Right lobe of liver (tissue), 4 donors: ENCODE results near the gene CASKIN1.

Experiments used
- CTCF ChIP-seq, 4 donors: fragments of 200-600 bp in 3 of 4; fragments of 450-650 bp in 1 of 4; IDR thresholded peaks; one replicate each; pipeline versions ENCODE4 v1.5.1 to v1.8.0; 2016 to 2022; ENCODE audit warnings: antibody characterized with exemption in 4 of 4, mild to moderate bottlenecking in 2 of 4
- POLR2A ChIP-seq: fragments of 450-650 bp; IDR thresholded peaks from one replicate; pipeline ENCODE4 v1.6.1; 2017; ENCODE audit warnings: antibody characterized with exemption, mild to moderate bottlenecking
- donor health status: DM: no; HTN: no; CAD: no.
- donor health status: DM: no; HTN: no; CAD: no.
- donor health status: DM: no; HTN: yes; CAD: no.

GRCh38 chr16:2184346-2184745 lies 12.1 kb downstream of the CASKIN1 start:
- TF ChIP-seq CTCF (IDR thresholded peaks at IDR 0.05): no peak
- no peak for TF ChIP-seq POLR2A
